ENCODE data around the gene RAD52.

RAD52 gene

GRCh38 chr12:915090-915489 lies 34.4 kb downstream of the RAD52 start:
- no peak for DNase-seq

- no peak for DNase-seq
Measured at GRCh38 chr12:913919-914698, 35.4 kb downstream of the RAD52 start.

GRCh38 chr12:912466-913235 lies 36.8 kb downstream of the RAD52 start:
- no peak for DNase-seq

GRCh38 chr12:911191-911826 lies 38.2 kb downstream of the RAD52 start:
- no peak for DNase-seq

- DNase-seq: no peak
Measured at GRCh38 chr12:910416-910815, 39.1 kb downstream of the RAD52 start.

- DNase-seq: no peak
Measured at GRCh38 chr12:909861-910260, 39.6 kb downstream of the RAD52 start.

GRCh38 chr12:907413-908185 lies 41.9 kb downstream of the RAD52 start:
- DNase-seq: no peak

- DNase-seq: no peak
Measured at GRCh38 chr12:906062-906585, 43.4 kb downstream of the RAD52 start.

GRCh38 chr12:905261-906031 lies 44.0 kb downstream of the RAD52 start:
- DNase-seq: no peak

- DNase-seq: no peak
Measured at GRCh38 chr12:904010-904414, 45.5 kb downstream of the RAD52 start.

- DNase-seq: no peak
Measured at GRCh38 chr12:903055-903454, 46.4 kb downstream of the RAD52 start.

GRCh38 chr12:902581-902980 lies 46.9 kb downstream of the RAD52 start:
- DNase-seq: no peak

- no peak for DNase-seq
Measured at GRCh38 chr12:897386-897785, 52.1 kb downstream of the RAD52 start.

- no peak for DNase-seq
Measured at GRCh38 chr12:896031-896430, 53.5 kb downstream of the RAD52 start.

- no peak for DNase-seq
Measured at GRCh38 chr12:894226-894625, 55.3 kb downstream of the RAD52 start.

GRCh38 chr12:886206-886605 lies 63.3 kb downstream of the RAD52 start:
- no peak for DNase-seq

- no peak for DNase-seq
Measured at GRCh38 chr12:885701-886100, 63.8 kb downstream of the RAD52 start.

- DNase-seq: no peak
Measured at GRCh38 chr12:884746-885414, 64.6 kb downstream of the RAD52 start.

- no peak for DNase-seq
Measured at GRCh38 chr12:880656-881055, 68.8 kb downstream of the RAD52 start.

GRCh38 chr12:879641-880040 lies 69.9 kb downstream of the RAD52 start:
- DNase-seq: no peak

GRCh38 chr12:873954-874353 lies 75.5 kb downstream of the RAD52 start:
- no peak for DNase-seq

All from right kidney (tissue), 1 donor.